OCI-LY3 (cell line): Measurements from ENCODE around the gene ARID3A.

ENCODE experiments used
- CTCF ChIP-seq: fragments of 200-600, 300-600 bp; sonication (generic); IDR thresholded peaks from 2 replicates; pipeline ENCODE4 v1.5.1; 2014; ENCODE audit warnings: antibody characterized with exemption, low read length, low read depth
- EZH2phosphoT487 ChIP-seq: fragments of 200-600 bp; shearing (Covaris generic); IDR thresholded peaks from 2 replicates; pipeline ENCODE4 v1.6.1; 2018; ENCODE audit warnings: antibody characterized with exemption, mixed run types, low read depth

- TF ChIP-seq CTCF (no peak), EZH2phosphoT487 (no peak)
Observed at GRCh38 chr19:892243-892893, 33.5 kb upstream of the ARID3A start.
